ENCODE data around the gene GLRX3.

DNA sequence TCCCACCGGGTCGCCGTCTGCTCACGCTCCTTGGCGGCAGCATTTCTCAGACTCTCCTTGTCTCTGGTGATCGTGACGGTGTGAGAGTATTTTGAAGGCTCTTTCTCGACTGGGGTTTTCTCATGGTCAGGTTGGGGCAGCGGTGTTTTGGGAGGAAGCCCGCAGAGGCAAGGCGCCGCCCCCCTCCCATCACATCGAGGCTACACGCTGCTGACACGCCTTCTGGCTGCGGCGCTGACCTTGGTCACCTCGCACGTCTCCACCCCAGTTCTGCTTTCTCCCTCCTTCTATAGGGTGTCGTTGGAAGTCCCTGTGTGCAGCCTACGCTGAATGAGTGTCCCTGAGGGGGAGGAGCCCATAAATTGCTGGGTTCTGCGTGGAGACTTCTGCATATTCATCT is 55.2 kb downstream of the GLRX3 start:
- TF ChIP-seq, protein P1, sequence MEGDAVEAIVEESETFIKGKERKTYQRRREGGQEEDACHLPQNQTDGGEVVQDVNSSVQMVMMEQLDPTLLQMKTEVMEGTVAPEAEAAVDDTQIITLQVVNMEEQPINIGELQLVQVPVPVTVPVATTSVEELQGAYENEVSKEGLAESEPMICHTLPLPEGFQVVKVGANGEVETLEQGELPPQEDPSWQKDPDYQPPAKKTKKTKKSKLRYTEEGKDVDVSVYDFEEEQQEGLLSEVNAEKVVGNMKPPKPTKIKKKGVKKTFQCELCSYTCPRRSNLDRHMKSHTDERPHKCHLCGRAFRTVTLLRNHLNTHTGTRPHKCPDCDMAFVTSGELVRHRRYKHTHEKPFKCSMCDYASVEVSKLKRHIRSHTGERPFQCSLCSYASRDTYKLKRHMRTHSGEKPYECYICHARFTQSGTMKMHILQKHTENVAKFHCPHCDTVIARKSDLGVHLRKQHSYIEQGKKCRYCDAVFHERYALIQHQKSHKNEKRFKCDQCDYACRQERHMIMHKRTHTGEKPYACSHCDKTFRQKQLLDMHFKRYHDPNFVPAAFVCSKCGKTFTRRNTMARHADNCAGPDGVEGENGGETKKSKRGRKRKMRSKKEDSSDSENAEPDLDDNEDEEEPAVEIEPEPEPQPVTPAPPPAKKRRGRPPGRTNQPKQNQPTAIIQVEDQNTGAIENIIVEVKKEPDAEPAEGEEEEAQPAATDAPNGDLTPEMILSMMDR (conservative IDR thresholded peaks at IDR 0.05; ENCODE audit: low read length): no peak
- no peak for TF ChIP-seq EZH2phosphoT487 (IDR thresholded peaks at IDR 0.05; ENCODE audit: borderline replicate concordance)
